BLaER1 (cell line): ENCODE results near the gene ILDR2.
A peak's percentile ranks its signal among the peaks of the same experiment; 100 is the strongest.

ENCODE experiments used
- H3K27ac ChIP-seq: shearing (Covaris generic); formaldehyde crosslinking; 2 replicates; pipeline ENCODE4 v1.8.1; 2022
- H3K27me3 ChIP-seq: shearing (Covaris generic); formaldehyde crosslinking; 2 replicates; pipeline ENCODE4 v1.8.1; 2022
- H3K36me3 ChIP-seq: shearing (Covaris generic); formaldehyde crosslinking; 2 replicates; pipeline ENCODE4 v1.8.1; 2022
- H3K4me1 ChIP-seq: shearing (Covaris generic); formaldehyde crosslinking; 2 replicates; pipeline ENCODE4 v1.8.1; 2022
- H3K4me2 ChIP-seq: shearing (Covaris generic); formaldehyde crosslinking; 2 replicates; pipeline ENCODE4 v1.8.1; 2022
- H3K4me3 ChIP-seq: shearing (Covaris generic); formaldehyde crosslinking; 2 replicates; pipeline ENCODE4 v1.8.1; 2022
- H3K9ac ChIP-seq: shearing (Covaris generic); formaldehyde crosslinking; 2 replicates; pipeline ENCODE4 v1.8.1; 2022
- H3K9me3 ChIP-seq: shearing (Covaris generic); formaldehyde crosslinking; 2 replicates; pipeline ENCODE4 v1.8.1; 2022
- H4K20me1 ChIP-seq: shearing (Covaris generic); formaldehyde crosslinking; 2 replicates; pipeline ENCODE4 v1.8.1; 2022
- Cebpa-rat ChIP-seq: shearing (Covaris generic); IDR thresholded peaks from 2 replicates; pipeline ENCODE4 v1.8.1; 2022

The ILDR2 gene

GRCh38 chr1:166999500-167000055 lies 24.2 kb upstream of the ILDR2 start:
- Histone ChIP-seq H3K27ac (no peak overlapping the region), H3K27me3 (no peaks in the 10 kb centered on the region)

DNA sequence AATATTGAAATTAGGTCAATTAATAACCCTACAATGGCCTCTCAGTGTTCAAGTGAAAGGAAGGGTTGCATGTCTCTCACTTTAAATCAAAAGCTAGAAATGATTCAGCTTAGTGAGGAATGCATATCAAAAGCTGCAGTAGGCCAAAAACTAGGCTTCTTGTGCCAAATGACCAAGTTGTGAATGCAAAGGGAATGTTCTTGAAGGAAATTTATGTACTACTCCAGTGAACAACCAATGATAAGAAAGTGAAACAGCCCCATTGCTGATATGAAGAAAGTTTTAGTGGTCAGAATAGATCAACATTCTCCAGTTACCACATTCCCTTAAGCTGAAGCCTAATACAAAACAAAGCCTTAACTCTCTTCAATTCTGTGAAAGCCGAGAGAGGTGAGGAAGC lies 23.7 kb upstream of the ILDR2 start:
- Histone ChIP-seq H3K27me3 (no peaks in the 10 kb centered on the region), H4K20me1 (no peaks in the 10 kb centered on the region), H3K4me1 (no peaks in the 10 kb centered on the region), H3K9ac (no peak overlapping the region), H3K27ac (no peak overlapping the region), H3K4me3 (no peak overlapping the region), H3K4me2 (no peak overlapping the region), H3K36me3 (no peaks in the 10 kb centered on the region), H3K9me3 (peaks cover 8% of the 10 kb centered on the region; the same call in 1 of the 2 replicates)
- no peak for TF ChIP-seq Cebpa-rat

More at GRCh38 chr1:166999500-167000055, 24.2 kb upstream of the ILDR2 start:
- Histone ChIP-seq H3K4me3 (no peak overlapping the region), H3K4me2 (no peak overlapping the region), H3K9me3 (peaks cover 8% of the 10 kb centered on the region; the same call in 1 of the 2 replicates), H4K20me1 (no peaks in the 10 kb centered on the region), H3K36me3 (no peaks in the 10 kb centered on the region), H3K4me1 (no peaks in the 10 kb centered on the region), H3K9ac (no peak overlapping the region)
- TF ChIP-seq Cebpa-rat = no peak

DNA sequence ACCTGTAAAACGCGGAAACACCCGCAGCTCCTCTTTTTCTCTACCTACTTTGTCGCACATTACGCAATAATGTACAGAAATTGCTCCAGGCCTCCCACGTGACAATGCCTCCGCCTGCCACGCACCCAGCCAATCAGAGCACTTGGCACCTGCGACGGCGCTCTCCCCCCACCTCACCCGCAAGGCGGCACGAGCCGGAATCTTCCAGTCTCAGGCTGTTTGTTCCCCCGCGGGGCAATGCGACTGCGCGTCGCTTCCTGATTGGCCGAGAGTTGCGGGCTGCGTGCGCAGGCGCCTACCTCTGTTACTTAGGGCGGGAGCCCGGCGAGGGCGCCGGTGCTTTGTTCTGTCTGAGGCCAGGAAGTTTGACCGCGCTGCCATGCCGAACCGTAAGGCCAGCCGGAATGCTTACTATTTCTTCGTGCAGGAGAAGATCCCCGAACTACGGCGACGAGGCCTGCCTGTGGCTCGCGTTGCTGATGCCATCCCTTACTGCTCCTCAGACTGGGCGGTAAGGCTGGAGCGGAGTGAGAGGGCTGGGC lies 13.7 kb upstream of the ILDR2 start, which contains the start of gene MAEL:
Gene MAEL, plus strand, starts transcription at position 307 of the 542 bp plus-strand sequence. Its CDS starts 73 bp downstream, at position 380.
- Histone ChIP-seq H3K27ac (no peak within 1 kb of the TSS), H3K36me3 (no peaks in the 10 kb centered on the region), H4K20me1 (no peaks in the 10 kb centered on the region), H3K4me3 (no peak within 1 kb of the TSS), H3K9ac (no peak within 1 kb of the TSS), H3K4me1 (no peaks in the 10 kb centered on the region), H3K9me3 (peaks cover 7% of the 10 kb centered on the region; the same call in 1 of the 2 replicates), H3K4me2 (no peak within 1 kb of the TSS), H3K27me3 (no peaks in the 10 kb centered on the region)
- peak; percentile 88 for TF ChIP-seq Cebpa-rat

- H3K4me2 ChIP-seq = no peak overlapping the region
- H3K27me3 ChIP-seq = no peaks in the 10 kb centered on the region
- H3K4me1 ChIP-seq = no peaks in the 10 kb centered on the region
- no peaks in the 10 kb centered on the region for H3K9me3 ChIP-seq
- H3K4me3 ChIP-seq = no peak overlapping the region
- TF ChIP-seq Cebpa-rat = no peak
- no peak overlapping the region for H3K27ac ChIP-seq
- H3K36me3 ChIP-seq = no peaks in the 10 kb centered on the region
- no peaks in the 10 kb centered on the region for H4K20me1 ChIP-seq
- H3K9ac ChIP-seq = no peak overlapping the region
These were observed 6.2 kb upstream of the ILDR2 start for GRCh38 chr1:166981589-166981988.

DNA sequence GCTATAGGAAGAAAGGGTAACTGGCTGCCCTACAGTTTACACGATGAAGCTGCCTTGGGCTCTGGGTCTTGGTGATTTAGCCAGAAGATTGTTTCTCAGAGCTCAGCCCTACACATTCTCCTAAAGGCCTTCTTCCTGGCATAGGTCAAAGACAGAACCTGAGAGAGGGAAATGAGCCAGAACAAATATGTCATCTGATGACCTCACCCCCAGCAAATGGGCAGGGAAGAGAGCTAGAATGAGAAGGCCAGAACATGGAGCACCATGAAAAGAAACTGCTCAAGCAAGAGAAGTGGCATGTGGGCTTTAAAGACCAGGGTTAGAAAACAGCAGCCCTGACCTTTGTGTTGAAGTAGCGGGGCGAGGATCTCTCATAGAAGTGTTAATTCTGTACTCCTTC lies 5.5 kb upstream of the ILDR2 start:
- Histone ChIP-seq H3K4me3 (no peak overlapping the region), H3K36me3 (no peaks in the 10 kb centered on the region), H3K9ac (no peak overlapping the region), H3K27ac (no peak overlapping the region), H3K9me3 (no peaks in the 10 kb centered on the region), H3K4me2 (no peak overlapping the region), H3K27me3 (no peaks in the 10 kb centered on the region), H4K20me1 (no peaks in the 10 kb centered on the region), H3K4me1 (0 out of 2 replicates have a peak, but pooled peaks cover 5% of the 10 kb centered on the region)
- no peak for TF ChIP-seq Cebpa-rat

GRCh38 chr1:166980383-166980782 lies 5.0 kb upstream of the ILDR2 start:
- Histone ChIP-seq H3K4me3 (no peak overlapping the region), H4K20me1 (no peaks in the 10 kb centered on the region), H3K9ac (no peak overlapping the region), H3K36me3 (no peaks in the 10 kb centered on the region), H3K4me1 (0 out of 2 replicates have a peak, but pooled peaks cover 5% of the 10 kb centered on the region), H3K27ac (no peak overlapping the region), H3K9me3 (no peaks in the 10 kb centered on the region), H3K27me3 (no peaks in the 10 kb centered on the region), H3K4me2 (no peak overlapping the region)
- no peak for TF ChIP-seq Cebpa-rat

GRCh38 chr1:166978821-166979220 lies 3.5 kb upstream of the ILDR2 start:
- H3K4me1 ChIP-seq = peaks cover 17% of the 10 kb centered on the region
- H3K9me3 ChIP-seq = no peaks in the 10 kb centered on the region
- H3K9ac ChIP-seq = no peak overlapping the region
- H3K27ac ChIP-seq = no peak overlapping the region
- no peak overlapping the region for H3K4me2 ChIP-seq
- TF ChIP-seq Cebpa-rat = no peak
- no peak overlapping the region for H3K4me3 ChIP-seq
- H4K20me1 ChIP-seq = no peaks in the 10 kb centered on the region
- peaks cover 9% of the 10 kb centered on the region for H3K27me3 ChIP-seq
- no peaks in the 10 kb centered on the region for H3K36me3 ChIP-seq

DNA sequence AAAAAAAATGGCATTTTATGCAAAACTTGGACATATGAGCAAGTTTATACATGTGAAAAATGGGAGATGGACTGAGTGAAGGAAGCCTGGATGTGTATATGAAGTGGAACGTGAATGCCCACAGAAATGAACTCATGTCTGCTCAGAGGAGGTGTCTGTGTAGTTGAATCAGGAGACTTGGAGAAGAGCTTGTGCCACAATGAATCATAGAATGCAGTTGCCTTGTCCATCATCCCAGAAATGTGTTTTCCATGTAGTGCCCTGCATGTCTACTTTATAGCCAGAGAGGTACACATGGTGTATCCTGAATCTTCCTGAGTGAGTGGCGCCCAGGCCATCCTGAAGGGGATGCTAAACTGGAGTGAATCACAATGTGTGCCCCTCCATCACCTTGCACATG lies 2.6 kb upstream of the ILDR2 start:
- Histone ChIP-seq H3K4me3 (no peak overlapping the region), H3K36me3 (no peaks in the 10 kb centered on the region), H3K4me2 (no peak overlapping the region), H4K20me1 (no peaks in the 10 kb centered on the region), H3K27me3 (peaks cover 9% of the 10 kb centered on the region), H3K9ac (no peak overlapping the region), H3K9me3 (no peaks in the 10 kb centered on the region), H3K4me1 (peaks cover 17% of the 10 kb centered on the region), H3K27ac (no peak overlapping the region)
- no peak for TF ChIP-seq Cebpa-rat

- Histone ChIP-seq H3K27ac (peak overlapping the region; percentile 63), H3K27me3 (peaks cover 9% of the 10 kb centered on the region), H3K4me3 (peak overlapping the region; percentile 77), H3K4me1 (peaks cover 19% of the 10 kb centered on the region), H3K9ac (peak overlapping the region; percentile 78), H3K36me3 (no peaks in the 10 kb centered on the region), H3K9me3 (no peaks in the 10 kb centered on the region), H4K20me1 (no peaks in the 10 kb centered on the region), H3K4me2 (peak overlapping the region; percentile 97)
- no peak for TF ChIP-seq Cebpa-rat
These were observed 544 bp downstream of the ILDR2 start for GRCh38 chr1:166974647-166975345.

DNA sequence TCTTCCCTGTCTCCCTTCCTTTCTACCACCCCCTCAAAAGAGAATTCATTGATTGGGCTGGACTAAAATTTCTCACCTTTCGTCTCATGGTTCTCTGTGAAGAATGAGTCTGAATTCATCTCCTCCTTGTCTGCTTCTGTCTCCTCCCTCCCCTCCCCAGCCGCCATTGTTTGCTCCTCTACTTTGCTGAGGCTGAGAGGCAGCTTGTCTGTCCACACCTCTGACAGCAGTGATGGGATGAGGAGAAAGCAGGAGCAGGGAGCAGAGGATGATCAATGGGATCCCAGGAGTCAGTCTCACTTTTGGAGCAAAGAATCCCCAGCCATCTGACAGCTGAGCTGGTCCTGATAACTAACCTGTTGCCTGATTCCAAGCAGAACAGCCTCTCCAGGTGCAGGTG lies 2.5 kb downstream of the ILDR2 start:
- Histone ChIP-seq H3K4me1 (peaks cover 32% of the 10 kb centered on the region), H3K9ac (no peak overlapping the region), H3K9me3 (no peaks in the 10 kb centered on the region), H4K20me1 (no peaks in the 10 kb centered on the region), H3K27me3 (peaks cover 9% of the 10 kb centered on the region), H3K36me3 (no peaks in the 10 kb centered on the region), H3K4me2 (no peak overlapping the region), H3K27ac (no peak overlapping the region), H3K4me3 (no peak overlapping the region)
- TF ChIP-seq Cebpa-rat = no peak
